GM23338 (cell line): Measurements from ENCODE around the gene MAN2A2. TPM values are rescaled to one million over a fixed set of nuclear protein-coding genes. Genes with fewer than 3 reads are reported as not detected.

Source experiments
- ATAC-seq: fragments of 200-7000 bp; cut with Tn5 transposase; 3 replicates; pipeline ENCODE4 v1.9.1; 2020
- DNase-seq: peaks from one replicate; pipeline ENCODE4 v3.0.0-alpha.2; 2015; ENCODE audit warnings: low spot score
- H2AFZ ChIP-seq: fragments of 200-600 bp; sonication (generic); 2 replicates; pipeline ENCODE4 v1.8.0; 2016; ENCODE audit warnings: antibody characterized with exemption, mild to moderate bottlenecking, moderate library complexity
- H3F3A ChIP-seq: fragments of 200-600 bp; sonication (generic); replicated peaks from 2 replicates; pipeline ENCODE4 v1.8.0; 2017; ENCODE audit warnings: antibody characterized with exemption, mixed run types, low read depth
- H3K27ac ChIP-seq: fragments of 200-600 bp; sonication (generic); 2 replicates; pipeline ENCODE4 v1.6.1; 2016; ENCODE audit warnings: low read depth
- H3K27me3 ChIP-seq: fragments of 200-600 bp; sonication (generic); 2 replicates; pipeline ENCODE4 v1.8.0; 2016; ENCODE audit warnings: mild to moderate bottlenecking, mixed run types, moderate library complexity; ENCODE audit not compliant: insufficient read depth
- H3K36me3 ChIP-seq: fragments of 200-600 bp; sonication (generic); 2 replicates; pipeline ENCODE4 v1.8.0; 2016; ENCODE audit warnings: mild to moderate bottlenecking; ENCODE audit not compliant: insufficient read depth
- H3K4me1 ChIP-seq: fragments of 200-600 bp; sonication (generic); 2 replicates; pipeline ENCODE4 v1.8.0; 2016; ENCODE audit warnings: mild to moderate bottlenecking, moderate library complexity; ENCODE audit not compliant: insufficient read depth
- H3K4me2 ChIP-seq: fragments of 200-600 bp; sonication (generic); 2 replicates; pipeline ENCODE4 v1.7.1; 2017; ENCODE audit warnings: mixed run types
- H3K4me3 ChIP-seq: fragments of 200-600 bp; sonication (generic); 2 replicates; pipeline ENCODE4 v1.6.1; 2016; ENCODE audit warnings: mixed run types
- H3K79me2 ChIP-seq: fragments of 200-600 bp; sonication (generic); replicated peaks from 2 replicates; pipeline ENCODE4 v1.8.0; 2017; ENCODE audit warnings: mild to moderate bottlenecking; ENCODE audit not compliant: insufficient read depth
- H3K9me2 ChIP-seq: fragments of 200-600 bp; sonication (generic); 2 replicates; pipeline ENCODE4 v1.8.0; 2017; ENCODE audit not compliant: insufficient read depth
- H4K20me1 ChIP-seq: fragments of 200-600 bp; sonication (generic); replicated peaks from 2 replicates; pipeline ENCODE4 v1.8.0; 2017; ENCODE audit warnings: mild to moderate bottlenecking; ENCODE audit not compliant: insufficient read depth
- H3K27ac Mint-ChIP-seq: 2 replicates; pipeline ENCODE4 v1.8.0; 2020; ENCODE audit warnings: inconsistent platforms, mild to moderate bottlenecking, moderate library complexity, mixed read lengths
- H3K27me3 Mint-ChIP-seq: 3 replicates; pipeline ENCODE4 v1.8.0; 2022; ENCODE audit warnings: low read depth, mild to moderate bottlenecking, moderate library complexity, mixed read lengths, inconsistent platforms; ENCODE audit not compliant: insufficient read depth, poor library complexity
- H3K36me3 Mint-ChIP-seq: 3 replicates; pipeline ENCODE4 v1.8.0; 2021; ENCODE audit warnings: low read depth, mild to moderate bottlenecking, inconsistent platforms, moderate library complexity, mixed read lengths
- H3K4me1 Mint-ChIP-seq: 3 replicates; pipeline ENCODE4 v1.8.0; 2020; ENCODE audit warnings: mild to moderate bottlenecking, inconsistent platforms, mixed read lengths
- H3K4me3 Mint-ChIP-seq: 3 replicates; pipeline ENCODE4 v1.8.0; 2021; ENCODE audit warnings: moderate library complexity, mild to moderate bottlenecking, inconsistent platforms, mixed read lengths
- H3K9me3 Mint-ChIP-seq: 3 replicates; pipeline ENCODE4 v1.8.0; 2020; ENCODE audit warnings: moderate library complexity, mild to moderate bottlenecking, inconsistent platforms, mixed read lengths
- CTCF ChIP-seq, 2 experiments: fragments of 200-600 bp in 1 of 2; sonication (generic) in 1 of 2; conservative IDR thresholded peaks; 2 replicates each; pipeline versions ENCODE4 v1.5.1 to v1.6.1; 2016 to 2017; ENCODE audit warnings: antibody characterized with exemption in 2 of 2, low read depth in 2 of 2, mild to moderate bottlenecking in 2 of 2, moderate library complexity in 1 of 2
- ETS1 ChIP-seq: IDR thresholded peaks from 2 replicates; pipeline ENCODE4 v1.6.1; 2016; ENCODE audit warnings: antibody characterized with exemption
- EZH2 ChIP-seq: fragments of 200-600 bp; sonication (generic); IDR thresholded peaks from one replicate; pipeline ENCODE4 v1.8.0; 2017; ENCODE audit warnings: antibody characterized with exemption, mild to moderate bottlenecking, low read depth; ENCODE audit not compliant: unreplicated experiment
- EZH2phosphoT487 ChIP-seq: fragments of 200-600 bp; sonication (generic); IDR thresholded peaks from one replicate; pipeline ENCODE4 v1.8.1; 2018; ENCODE audit warnings: antibody characterized with exemption; ENCODE audit not compliant: unreplicated experiment
- NANOG ChIP-seq: IDR thresholded peaks from 2 replicates; pipeline ENCODE4 v1.6.1; 2016; ENCODE audit warnings: antibody characterized with exemption, borderline replicate concordance
- REST ChIP-seq: IDR thresholded peaks from one replicate; pipeline ENCODE4 v1.6.1; 2018; ENCODE audit warnings: antibody characterized with exemption; ENCODE audit not compliant: unreplicated experiment
- STAT1 ChIP-seq: IDR thresholded peaks from one replicate; pipeline ENCODE4 v1.6.1; 2016; ENCODE audit warnings: antibody characterized with exemption; ENCODE audit not compliant: unreplicated experiment
- ZNF331 ChIP-seq: fragments of 250-450 bp; sonication (Bioruptor Pico); IDR thresholded peaks from 2 replicates; pipeline ENCODE4 v1.5.0; 2020; ENCODE audit warnings: low read depth, mild to moderate bottlenecking, moderate library complexity
- polyA plus RNA-seq: library from polyadenylated mRNA; unstranded; fragments of >200 nt; fragmentation: Nextera tagmentation; extraction: Ambion mirVana; gene quantifications from 2 replicates; pipeline ENCODE4 v1.2.1, GENCODE V29; 2016
- total RNA-seq: library from RNA; depleted of rRNA; stranded (reverse); fragments of >200 nt; shearing (Covaris generic); gene quantifications from 2 replicates; pipeline ENCODE4 v1.2.3, GENCODE V29; 2014

Gene MAN2A2
- total and polyA plus RNA-seq, 2 experiments from 2014 or later, result 8.2 to 17.1 TPM

- H3K4me2 ChIP-seq, result no peak overlapping the region
Observed at GRCh38 chr15:90913398-90913944, 10.4 kb downstream of the MAN2A2 start.

GRCh38 chr15:90914305-90915080 is 11.4 kb downstream of the MAN2A2 start:
- no peaks in the 10 kb centered on the region for H3K9me3 Mint-ChIP-seq
- H3K4me3 ChIP-seq, result no peak overlapping the region
- H3K27me3 Mint-ChIP-seq, result peaks cover 8% of the 10 kb centered on the region
- no peaks in the 10 kb centered on the region for H3K27me3 ChIP-seq
- no peak overlapping the region for H3K4me3 Mint-ChIP-seq
- no peaks in the 10 kb centered on the region for H3F3A ChIP-seq
- H3K27ac ChIP-seq, result no peak overlapping the region
- DNase-seq (no peak), ATAC-seq (no peak)
- H3K9me2 ChIP-seq, result no peaks in the 10 kb centered on the region
- no peaks in the 10 kb centered on the region for H4K20me1 ChIP-seq
- H3K4me2 ChIP-seq, result no peak overlapping the region
- TF ChIP-seq EZH2phosphoT487 (no peak), REST (no peak), EZH2 (no peak), NANOG (no peak), ZNF331 (CRISPR knock-in tag) (no peak), STAT1 (no peak), ETS1 (no peak)
- H3K4me1 Mint-ChIP-seq, result peaks cover 6% of the 10 kb centered on the region
- H3K27ac Mint-ChIP-seq, result no peak overlapping the region
- no peaks in the 10 kb centered on the region for H3K79me2 ChIP-seq
- no peaks in the 10 kb centered on the region for H3K36me3 ChIP-seq
- peaks cover 9% of the 10 kb centered on the region for H3K36me3 Mint-ChIP-seq
- H2AFZ ChIP-seq, result no peak overlapping the region
- no peaks in the 10 kb centered on the region for H3K4me1 ChIP-seq

More at GRCh38 chr15:90913398-90913944, 10.4 kb downstream of the MAN2A2 start:
- H3K4me1 ChIP-seq, result no peaks in the 10 kb centered on the region
- H3K9me2 ChIP-seq, result no peaks in the 10 kb centered on the region
- Mint-ChIP-seq H3K27ac (no peak overlapping the region), H3K4me1 (peaks cover 6% of the 10 kb centered on the region), H3K4me3 (no peak overlapping the region), H3K27me3 (peaks cover 6% of the 10 kb centered on the region), H3K9me3 (no peaks in the 10 kb centered on the region), H3K36me3 (peaks cover 5% of the 10 kb centered on the region)
- H3K36me3 ChIP-seq, result no peaks in the 10 kb centered on the region
- no peak overlapping the region for H3K27ac ChIP-seq
- DNase-seq (no peak), ATAC-seq (no peak)
- no peaks in the 10 kb centered on the region for H3K79me2 ChIP-seq
- no peak for TF ChIP-seq STAT1
- no peak for TF ChIP-seq CTCF (conservative IDR thresholded peaks at IDR 0.05; ENCODE audit: low read depth in 2 of 2)
- no peak for TF ChIP-seq EZH2
- no peak overlapping the region for H3K4me3 ChIP-seq
- H4K20me1 ChIP-seq, result no peaks in the 10 kb centered on the region
- H2AFZ ChIP-seq, result no peak overlapping the region
- no peaks in the 10 kb centered on the region for H3K27me3 ChIP-seq
- H3F3A ChIP-seq, result no peaks in the 10 kb centered on the region
